ENCODE data around the gene ZSWIM1. TPM values are rescaled to one million over a fixed set of nuclear protein-coding genes. Genes with fewer than 3 reads are reported as not detected.
A peak's percentile ranks its signal among the peaks of the same experiment; 100 is the strongest.

Gene ZSWIM1
- total and polyA plus RNA-seq, 2 of the 13 experiments (the other 11 are each of a cell fraction or from before 2014, with no cell fraction given): 9.5 to 11.7 TPM

DNA sequence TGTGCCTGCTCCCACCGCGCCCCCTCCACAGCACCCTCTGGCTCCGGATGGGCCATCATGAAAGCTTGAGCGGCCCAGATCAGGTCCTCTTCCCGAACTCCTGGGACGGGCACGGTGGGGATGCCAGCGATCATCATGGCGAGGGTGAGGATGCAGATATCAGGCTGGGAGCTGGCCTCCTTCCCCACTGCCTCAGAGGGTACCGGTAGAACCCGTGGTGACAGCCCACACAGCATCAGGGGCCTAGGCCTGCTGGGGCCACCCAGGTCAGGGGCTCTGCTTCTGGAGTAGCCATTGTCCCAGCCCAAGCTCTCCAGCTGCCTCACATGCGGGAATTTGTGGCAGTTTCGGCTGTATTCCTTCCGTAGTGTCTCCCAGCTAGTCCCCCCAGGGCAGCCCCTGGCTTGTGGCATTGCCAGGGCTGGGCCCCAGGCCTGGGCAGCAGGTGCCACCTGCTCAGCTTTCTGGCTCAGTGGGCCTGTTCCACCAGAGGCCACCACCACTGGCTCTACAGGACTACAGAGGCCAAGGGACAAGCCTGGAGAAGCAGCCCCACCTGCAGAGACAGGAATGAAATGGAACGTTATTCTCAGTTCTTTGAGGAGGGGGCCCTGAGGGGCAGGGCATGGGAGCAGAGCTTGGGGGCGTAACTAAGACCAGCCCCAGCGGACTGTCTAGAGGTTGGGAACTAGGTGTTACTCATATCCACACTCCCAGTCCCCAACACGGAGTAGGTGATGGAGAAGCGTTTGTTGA, 5.7 kb downstream of the ZSWIM1 start (continued):
- TF ChIP-seq, protein P1, sequence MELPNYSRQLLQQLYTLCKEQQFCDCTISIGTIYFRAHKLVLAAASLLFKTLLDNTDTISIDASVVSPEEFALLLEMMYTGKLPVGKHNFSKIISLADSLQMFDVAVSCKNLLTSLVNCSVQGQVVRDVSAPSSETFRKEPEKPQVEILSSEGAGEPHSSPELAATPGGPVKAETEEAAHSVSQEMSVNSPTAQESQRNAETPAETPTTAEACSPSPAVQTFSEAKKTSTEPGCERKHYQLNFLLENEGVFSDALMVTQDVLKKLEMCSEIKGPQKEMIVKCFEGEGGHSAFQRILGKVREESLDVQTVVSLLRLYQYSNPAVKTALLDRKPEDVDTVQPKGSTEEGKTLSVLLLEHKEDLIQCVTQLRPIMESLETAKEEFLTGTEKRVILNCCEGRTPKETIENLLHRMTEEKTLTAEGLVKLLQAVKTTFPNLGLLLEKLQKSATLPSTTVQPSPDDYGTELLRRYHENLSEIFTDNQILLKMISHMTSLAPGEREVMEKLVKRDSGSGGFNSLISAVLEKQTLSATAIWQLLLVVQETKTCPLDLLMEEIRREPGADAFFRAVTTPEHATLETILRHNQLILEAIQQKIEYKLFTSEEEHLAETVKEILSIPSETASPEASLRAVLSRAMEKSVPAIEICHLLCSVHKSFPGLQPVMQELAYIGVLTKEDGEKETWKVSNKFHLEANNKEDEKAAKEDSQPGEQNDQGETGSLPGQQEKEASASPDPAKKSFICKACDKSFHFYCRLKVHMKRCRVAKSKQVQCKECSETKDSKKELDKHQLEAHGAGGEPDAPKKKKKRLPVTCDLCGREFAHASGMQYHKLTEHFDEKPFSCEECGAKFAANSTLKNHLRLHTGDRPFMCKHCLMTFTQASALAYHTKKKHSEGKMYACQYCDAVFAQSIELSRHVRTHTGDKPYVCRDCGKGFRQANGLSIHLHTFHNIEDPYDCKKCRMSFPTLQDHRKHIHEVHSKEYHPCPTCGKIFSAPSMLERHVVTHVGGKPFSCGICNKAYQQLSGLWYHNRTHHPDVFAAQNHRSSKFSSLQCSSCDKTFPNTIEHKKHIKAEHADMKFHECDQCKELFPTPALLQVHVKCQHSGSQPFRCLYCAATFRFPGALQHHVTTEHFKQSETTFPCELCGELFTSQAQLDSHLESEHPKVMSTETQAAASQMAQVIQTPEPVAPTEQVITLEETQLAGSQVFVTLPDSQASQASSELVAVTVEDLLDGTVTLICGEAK (IDR thresholded peaks at IDR 0.05): no peak
- TF ChIP-seq, protein P1 (CRISPR knock-in tag; IDR thresholded peaks at IDR 0.05): no peak
- TF ChIP-seq, protein P2, sequence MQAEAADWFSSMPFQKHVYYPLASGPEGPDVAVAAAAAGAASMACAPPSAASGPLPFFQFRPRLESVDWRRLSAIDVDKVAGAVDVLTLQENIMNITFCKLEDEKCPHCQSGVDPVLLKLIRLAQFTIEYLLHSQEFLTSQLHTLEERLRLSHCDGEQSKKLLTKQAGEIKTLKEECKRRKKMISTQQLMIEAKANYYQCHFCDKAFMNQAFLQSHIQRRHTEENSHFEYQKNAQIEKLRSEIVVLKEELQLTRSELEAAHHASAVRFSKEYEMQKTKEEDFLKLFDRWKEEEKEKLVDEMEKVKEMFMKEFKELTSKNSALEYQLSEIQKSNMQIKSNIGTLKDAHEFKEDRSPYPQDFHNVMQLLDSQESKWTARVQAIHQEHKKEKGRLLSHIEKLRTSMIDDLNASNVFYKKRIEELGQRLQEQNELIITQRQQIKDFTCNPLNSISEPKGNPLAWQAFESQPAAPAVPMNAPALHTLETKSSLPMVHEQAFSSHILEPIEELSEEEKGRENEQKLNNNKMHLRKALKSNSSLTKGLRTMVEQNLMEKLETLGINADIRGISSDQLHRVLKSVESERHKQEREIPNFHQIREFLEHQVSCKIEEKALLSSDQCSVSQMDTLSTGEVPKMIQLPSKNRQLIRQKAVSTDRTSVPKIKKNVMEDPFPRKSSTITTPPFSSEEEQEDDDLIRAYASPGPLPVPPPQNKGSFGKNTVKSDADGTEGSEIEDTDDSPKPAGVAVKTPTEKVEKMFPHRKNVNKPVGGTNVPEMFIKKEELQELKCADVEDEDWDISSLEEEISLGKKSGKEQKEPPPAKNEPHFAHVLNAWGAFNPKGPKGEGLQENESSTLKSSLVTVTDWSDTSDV (CRISPR knock-in tag; IDR thresholded peaks at IDR 0.05): no peak
- no peak for TF ChIP-seq ZNF547 (CRISPR knock-in tag; IDR thresholded peaks at IDR 0.05)
- TF ChIP-seq TCF12 (IDR thresholded peaks at IDR 0.05): no peak
- TF ChIP-seq TCF12 (CRISPR knock-in tag; IDR thresholded peaks at IDR 0.05): no peak
- TF ChIP-seq AHR (CRISPR knock-in tag; IDR thresholded peaks at IDR 0.05): no peak
- TF ChIP-seq ZNF3 (CRISPR knock-in tag; IDR thresholded peaks at IDR 0.05): no peak
- TF ChIP-seq, protein P3, sequence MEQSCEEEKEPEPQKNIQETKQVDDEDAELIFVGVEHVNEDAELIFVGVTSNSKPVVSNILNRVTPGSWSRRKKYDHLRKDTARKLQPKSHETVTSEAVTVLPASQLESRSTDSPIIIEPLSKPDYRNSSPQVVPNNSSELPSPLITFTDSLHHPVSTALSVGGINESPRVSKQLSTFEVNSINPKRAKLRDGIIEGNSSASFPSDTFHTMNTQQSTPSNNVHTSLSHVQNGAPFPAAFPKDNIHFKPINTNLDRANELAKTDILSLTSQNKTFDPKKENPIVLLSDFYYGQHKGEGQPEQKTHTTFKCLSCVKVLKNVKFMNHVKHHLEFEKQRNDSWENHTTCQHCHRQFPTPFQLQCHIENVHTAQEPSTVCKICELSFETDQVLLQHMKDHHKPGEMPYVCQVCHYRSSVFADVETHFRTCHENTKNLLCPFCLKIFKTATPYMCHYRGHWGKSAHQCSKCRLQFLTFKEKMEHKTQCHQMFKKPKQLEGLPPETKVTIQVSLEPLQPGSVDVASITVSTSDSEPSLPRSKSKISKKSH (CRISPR knock-in tag; IDR thresholded peaks at IDR 0.05; ENCODE audit: borderline replicate concordance): peak; percentile 77
- TF ChIP-seq, protein P4, sequence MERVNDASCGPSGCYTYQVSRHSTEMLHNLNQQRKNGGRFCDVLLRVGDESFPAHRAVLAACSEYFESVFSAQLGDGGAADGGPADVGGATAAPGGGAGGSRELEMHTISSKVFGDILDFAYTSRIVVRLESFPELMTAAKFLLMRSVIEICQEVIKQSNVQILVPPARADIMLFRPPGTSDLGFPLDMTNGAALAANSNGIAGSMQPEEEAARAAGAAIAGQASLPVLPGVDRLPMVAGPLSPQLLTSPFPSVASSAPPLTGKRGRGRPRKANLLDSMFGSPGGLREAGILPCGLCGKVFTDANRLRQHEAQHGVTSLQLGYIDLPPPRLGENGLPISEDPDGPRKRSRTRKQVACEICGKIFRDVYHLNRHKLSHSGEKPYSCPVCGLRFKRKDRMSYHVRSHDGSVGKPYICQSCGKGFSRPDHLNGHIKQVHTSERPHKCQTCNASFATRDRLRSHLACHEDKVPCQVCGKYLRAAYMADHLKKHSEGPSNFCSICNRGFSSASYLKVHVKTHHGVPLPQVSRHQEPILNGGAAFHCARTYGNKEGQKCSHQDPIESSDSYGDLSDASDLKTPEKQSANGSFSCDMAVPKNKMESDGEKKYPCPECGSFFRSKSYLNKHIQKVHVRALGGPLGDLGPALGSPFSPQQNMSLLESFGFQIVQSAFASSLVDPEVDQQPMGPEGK (CRISPR knock-in tag; IDR thresholded peaks at IDR 0.05): peak; percentile 19; the same call in 1 of the 2 replicates
- no peak for TF ChIP-seq ZBTB3 (CRISPR knock-in tag; IDR thresholded peaks at IDR 0.05; ENCODE audit: borderline replicate concordance, low read depth)
- no peak for TF ChIP-seq ZNF329 (CRISPR knock-in tag; IDR thresholded peaks at IDR 0.05; ENCODE audit: low read depth)
